Loucy (cell line): ENCODE data around the gene SORCS2.

Source experiments
- EZH2phosphoT487 ChIP-seq: fragments of 200-600 bp; IDR thresholded peaks from 2 replicates; pipeline ENCODE4 v1.6.1; 2018; ENCODE audit warnings: antibody characterized with exemption, mild to moderate bottlenecking, moderate library complexity, borderline replicate concordance
- TF ChIP-seq, protein P1 (sequence below): fragments of 200-600 bp; sonication (generic); conservative IDR thresholded peaks from 2 replicates; pipeline ENCODE4 v1.5.1; 2014; ENCODE audit warnings: mild to moderate bottlenecking, antibody characterized with exemption, low read length

DNA sequence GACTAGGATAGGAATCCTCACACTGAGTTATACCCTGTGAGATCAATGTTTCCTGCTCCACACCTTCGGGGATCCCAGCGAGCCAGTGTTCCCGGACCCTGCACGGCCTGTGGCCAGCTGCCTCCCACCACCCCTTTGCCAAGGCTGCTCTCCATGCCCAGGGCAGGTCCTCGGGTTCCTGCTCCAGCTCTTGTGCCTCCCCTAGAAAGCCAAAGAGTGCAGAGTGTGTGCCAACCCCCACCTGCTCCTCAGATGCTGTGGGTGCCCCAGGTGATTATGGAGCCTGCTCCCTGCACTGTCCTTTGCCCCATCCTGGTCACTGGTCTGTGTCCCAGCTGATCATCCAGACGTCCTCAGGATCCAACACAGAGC lies 500.9 kb downstream of the SORCS2 start:
- TF ChIP-seq, protein P1, sequence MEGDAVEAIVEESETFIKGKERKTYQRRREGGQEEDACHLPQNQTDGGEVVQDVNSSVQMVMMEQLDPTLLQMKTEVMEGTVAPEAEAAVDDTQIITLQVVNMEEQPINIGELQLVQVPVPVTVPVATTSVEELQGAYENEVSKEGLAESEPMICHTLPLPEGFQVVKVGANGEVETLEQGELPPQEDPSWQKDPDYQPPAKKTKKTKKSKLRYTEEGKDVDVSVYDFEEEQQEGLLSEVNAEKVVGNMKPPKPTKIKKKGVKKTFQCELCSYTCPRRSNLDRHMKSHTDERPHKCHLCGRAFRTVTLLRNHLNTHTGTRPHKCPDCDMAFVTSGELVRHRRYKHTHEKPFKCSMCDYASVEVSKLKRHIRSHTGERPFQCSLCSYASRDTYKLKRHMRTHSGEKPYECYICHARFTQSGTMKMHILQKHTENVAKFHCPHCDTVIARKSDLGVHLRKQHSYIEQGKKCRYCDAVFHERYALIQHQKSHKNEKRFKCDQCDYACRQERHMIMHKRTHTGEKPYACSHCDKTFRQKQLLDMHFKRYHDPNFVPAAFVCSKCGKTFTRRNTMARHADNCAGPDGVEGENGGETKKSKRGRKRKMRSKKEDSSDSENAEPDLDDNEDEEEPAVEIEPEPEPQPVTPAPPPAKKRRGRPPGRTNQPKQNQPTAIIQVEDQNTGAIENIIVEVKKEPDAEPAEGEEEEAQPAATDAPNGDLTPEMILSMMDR = no peak
- TF ChIP-seq EZH2phosphoT487 = no peak
